ENCODE data around the gene MUC21.

GRCh38 chr6:30938730-30939129, 44.8 kb upstream of the MUC21 start:
- TF ChIP-seq CTCF (IDR thresholded peaks at IDR 0.05) (no peak), POLR2A (IDR thresholded peaks at IDR 0.05) (no peak)
